ENCODE results near the gene KIF5C.

DNA sequence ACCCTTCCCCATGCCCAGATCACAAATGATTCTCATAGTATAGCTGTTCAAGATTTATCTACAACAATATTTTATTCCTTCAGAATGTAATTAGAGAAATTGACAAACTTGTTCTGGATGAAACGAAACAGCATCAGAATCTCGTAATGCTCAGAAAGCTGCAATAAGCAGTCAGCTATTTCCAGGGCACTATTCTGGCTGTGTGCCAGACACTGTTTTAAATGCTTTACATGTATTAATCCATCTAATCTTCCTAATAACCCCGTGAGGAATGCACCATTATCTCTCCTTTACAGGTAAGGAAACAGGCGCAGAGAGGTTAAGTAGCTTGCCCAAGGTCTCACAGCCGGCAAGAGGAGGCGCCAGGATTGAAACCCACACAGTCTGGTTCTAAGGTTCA is 153.3 kb downstream of the KIF5C start:
- TF ChIP-seq, protein P1, sequence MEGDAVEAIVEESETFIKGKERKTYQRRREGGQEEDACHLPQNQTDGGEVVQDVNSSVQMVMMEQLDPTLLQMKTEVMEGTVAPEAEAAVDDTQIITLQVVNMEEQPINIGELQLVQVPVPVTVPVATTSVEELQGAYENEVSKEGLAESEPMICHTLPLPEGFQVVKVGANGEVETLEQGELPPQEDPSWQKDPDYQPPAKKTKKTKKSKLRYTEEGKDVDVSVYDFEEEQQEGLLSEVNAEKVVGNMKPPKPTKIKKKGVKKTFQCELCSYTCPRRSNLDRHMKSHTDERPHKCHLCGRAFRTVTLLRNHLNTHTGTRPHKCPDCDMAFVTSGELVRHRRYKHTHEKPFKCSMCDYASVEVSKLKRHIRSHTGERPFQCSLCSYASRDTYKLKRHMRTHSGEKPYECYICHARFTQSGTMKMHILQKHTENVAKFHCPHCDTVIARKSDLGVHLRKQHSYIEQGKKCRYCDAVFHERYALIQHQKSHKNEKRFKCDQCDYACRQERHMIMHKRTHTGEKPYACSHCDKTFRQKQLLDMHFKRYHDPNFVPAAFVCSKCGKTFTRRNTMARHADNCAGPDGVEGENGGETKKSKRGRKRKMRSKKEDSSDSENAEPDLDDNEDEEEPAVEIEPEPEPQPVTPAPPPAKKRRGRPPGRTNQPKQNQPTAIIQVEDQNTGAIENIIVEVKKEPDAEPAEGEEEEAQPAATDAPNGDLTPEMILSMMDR (IDR thresholded peaks at IDR 0.05; ENCODE audit: low read length), result no peak
- TF ChIP-seq EZH2 (IDR thresholded peaks at IDR 0.05; ENCODE audit: borderline replicate concordance, low read length), result no peak

Data from OCI-LY1 (cell line).